K562 (cell line): Measurements from ENCODE around the gene NUB1. TPM values are rescaled to one million over a fixed set of nuclear protein-coding genes. Genes with fewer than 3 reads are reported as not detected.
A peak's percentile ranks its signal among the peaks of the same experiment; 100 is the strongest.

Experiments used
- ETV6 ChIP-seq, 3 experiments: fragments of 150-350 bp in 1 of 3; sonication (generic) in 1 of 3; formaldehyde crosslinking in 1 of 3; IDR thresholded peaks; 2 replicates each; pipeline versions ENCODE4 v1.6.1 to v1.8.0; 2014 to 2022; ENCODE audit warnings: borderline replicate concordance in 2 of 3, low read depth in 2 of 3, antibody characterized with exemption in 1 of 3, low read length in 1 of 3, mild to moderate bottlenecking in 1 of 3, missing genetic modification reagents in 1 of 3
- FOXA1 ChIP-seq: fragments of 450-650 bp; IDR thresholded peaks from 2 replicates; pipeline ENCODE4 v1.6.1; 2016; ENCODE audit warnings: mild to moderate bottlenecking, borderline replicate concordance
- FOXJ2 ChIP-seq: fragments of 200-800 bp; sonication (Bioruptor generic); IDR thresholded peaks from 2 replicates; pipeline ENCODE4 v1.6.1; 2016; ENCODE audit warnings: missing genetic modification characterization, missing compliant biosample characterization
- KDM4B ChIP-seq, 2 experiments: fragments of 450-650 bp in 1 of 2; sonication (generic) in 1 of 2; IDR thresholded peaks; 2 replicates each; pipeline ENCODE4 v1.6.1; 2016 to 2017; ENCODE audit warnings: borderline replicate concordance in 2 of 2, antibody characterized with exemption in 1 of 2, low read depth in 1 of 2, mild to moderate bottlenecking in 1 of 2
- MAX ChIP-seq: sonication (generic); formaldehyde crosslinking; IDR thresholded peaks from 2 replicates; pipeline ENCODE4 v1.9.0; 2022; ENCODE audit warnings: mild to moderate bottlenecking, missing genetic modification reagents
- MBD2 ChIP-seq: sonication (generic); IDR thresholded peaks from 2 replicates; pipeline ENCODE4 v1.6.1; 2016; ENCODE audit warnings: low read depth, borderline replicate concordance
- NFYB ChIP-seq: IDR thresholded peaks from 2 replicates; pipeline ENCODE4 v1.6.1; 2011; ENCODE audit warnings: mild to moderate bottlenecking, moderate library complexity; ENCODE audit not compliant: insufficient read length; ENCODE audit errors: extremely low read depth
- PRMT5 ChIP-seq: sonication (generic); formaldehyde crosslinking; IDR thresholded peaks from 2 replicates; pipeline ENCODE4 v1.5.0; 2020; ENCODE audit warnings: missing genetic modification reagents
- SIX5 ChIP-seq, 2 experiments: IDR thresholded peaks; 2 replicates each; pipeline ENCODE4 v1.6.1; 2011; ENCODE audit warnings: low read length in 2 of 2, borderline replicate concordance in 1 of 2, low read depth in 1 of 2, mild to moderate bottlenecking in 1 of 2, moderate library complexity in 1 of 2; ENCODE audit not compliant: insufficient read depth in 1 of 2
- SMAD1 ChIP-seq: fragments of 150-350 bp; IDR thresholded peaks from 2 replicates; pipeline ENCODE4 v1.6.1; 2014; ENCODE audit warnings: low read length, low read depth; ENCODE audit not compliant: partially characterized antibody
- SMARCE1 ChIP-seq: fragments of 450-650 bp; IDR thresholded peaks from 2 replicates; pipeline ENCODE4 v1.7.1; 2016; ENCODE audit warnings: mild to moderate bottlenecking
- ZNF146 ChIP-seq: IDR thresholded peaks from one replicate; pipeline ENCODE4 v1.6.1; 2018; ENCODE audit warnings: missing compliant biosample characterization; ENCODE audit not compliant: unreplicated experiment
- ZNF408 ChIP-seq: fragments of 250-450 bp; sonication (Bioruptor Pico); IDR thresholded peaks from 2 replicates; pipeline ENCODE4 v1.4.0; 2020; ENCODE audit warnings: low read depth, mild to moderate bottlenecking, moderate library complexity
- ZNF584 ChIP-seq: fragments of 200-800 bp; sonication (Bioruptor generic); IDR thresholded peaks from 2 replicates; pipeline ENCODE4 v1.6.1; 2016; ENCODE audit warnings: low read depth, mild to moderate bottlenecking, missing genetic modification characterization, missing compliant biosample characterization
- polyA plus RNA-seq, 8 experiments: library from polyadenylated mRNA; depleted of rRNA in 4 of 8; stranded (reverse) in 5 of 8; unstranded in 3 of 8; fragments of >200 nt; fragmentation: Nextera tagmentation in 2 of 8; fragmentation: Illumina TruSeq in 1 of 8; extraction: Ambion mirVana in 2 of 8; extraction: Trizol in 1 of 8; gene quantifications; 2 replicates each; pipeline versions ENCODE4 v1.2.1 to v1.2.3, GENCODE V29; 2011 to 2014; ENCODE audit warnings: inconsistent platforms in 1 of 8, missing spikeins in 1 of 8
- total RNA-seq, 7 experiments: library from RNA; depleted of rRNA in 6 of 7; stranded (reverse); fragments of >200 nt in 6 of 7; fragmentation: Illumina TruSeq in 2 of 7; extraction: Trizol in 2 of 7; gene quantifications; 2 replicates each; pipeline versions ENCODE4 v1.2.1 to v1.2.3, GENCODE V29; 2011 to 2021; ENCODE audit warnings: low replicate concordance in 1 of 7
- TF ChIP-seq, protein P1 (sequence below): fragments of 450-650 bp; formaldehyde crosslinking; IDR thresholded peaks from 2 replicates; pipeline ENCODE4 v1.4.0; 2020; ENCODE audit warnings: mild to moderate bottlenecking, moderate library complexity
- TF ChIP-seq, protein P2 (sequence below): fragments of 250-450 bp; sonication (Bioruptor Pico); IDR thresholded peaks from 2 replicates; pipeline ENCODE4 v1.4.0; 2020; ENCODE audit warnings: mild to moderate bottlenecking
- TF ChIP-seq, protein P3 (sequence below): conservative IDR thresholded peaks from 2 replicates; pipeline ENCODE4 v1.6.1; 2011; ENCODE audit warnings: low read depth, mild to moderate bottlenecking, low read length; ENCODE audit not compliant: control insufficient read depth
- TF ChIP-seq, protein P4 (sequence below): sonication (generic); formaldehyde crosslinking; IDR thresholded peaks from 2 replicates; pipeline ENCODE4 v1.5.0; 2020; ENCODE audit warnings: missing genetic modification reagents
- TF ChIP-seq, protein P5 (sequence below), 3 experiments: fragments of 200-800 bp in 1 of 3; sonication (Bioruptor generic) in 1 of 3; sonication (generic) in 1 of 3; formaldehyde crosslinking in 1 of 3; IDR thresholded peaks; 2 replicates each; pipeline versions ENCODE4 v1.6.1 to v1.8.0; 2016 to 2022; ENCODE audit warnings: mild to moderate bottlenecking in 2 of 3, missing compliant biosample characterization in 2 of 3, missing genetic modification characterization in 2 of 3, missing genetic modification reagents in 1 of 3

Gene NUB1
- total and polyA plus RNA-seq, 9 of the 15 experiments (the other 6 are each of a cell fraction or from before 2014, with no cell fraction given): 43.2 to 159 (median 85.2) TPM

GRCh38 chr7:151341357-151342101 is at the start of gene NUB1 (continued):
- TF ChIP-seq, protein P1, sequence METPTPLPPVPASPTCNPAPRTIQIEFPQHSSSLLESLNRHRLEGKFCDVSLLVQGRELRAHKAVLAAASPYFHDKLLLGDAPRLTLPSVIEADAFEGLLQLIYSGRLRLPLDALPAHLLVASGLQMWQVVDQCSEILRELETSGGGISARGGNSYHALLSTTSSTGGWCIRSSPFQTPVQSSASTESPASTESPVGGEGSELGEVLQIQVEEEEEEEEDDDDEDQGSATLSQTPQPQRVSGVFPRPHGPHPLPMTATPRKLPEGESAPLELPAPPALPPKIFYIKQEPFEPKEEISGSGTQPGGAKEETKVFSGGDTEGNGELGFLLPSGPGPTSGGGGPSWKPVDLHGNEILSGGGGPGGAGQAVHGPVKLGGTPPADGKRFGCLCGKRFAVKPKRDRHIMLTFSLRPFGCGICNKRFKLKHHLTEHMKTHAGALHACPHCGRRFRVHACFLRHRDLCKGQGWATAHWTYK (CRISPR knock-in tag): peak; percentile 33; the same call in 1 of the 2 replicates
- peak in 1 of 2 experiments; percentile 84; a peak in 1 of 4 replicates for TF ChIP-seq KDM4B (IDR thresholded peaks at IDR 0.05; ENCODE audit: borderline replicate concordance in 2 of 2, low read depth in 1 of 2)
- no peak for TF ChIP-seq ETV6 (IDR thresholded peaks at IDR 0.05; ENCODE audit: borderline replicate concordance in 1 of 2, low read depth in 2 of 2, low read length in 1 of 2)
- no peak for TF ChIP-seq ETV6 (CRISPR knock-in tag; IDR thresholded peaks at IDR 0.05; ENCODE audit: borderline replicate concordance)
- TF ChIP-seq NFYB: no peak
- no peak for TF ChIP-seq ZNF146
- TF ChIP-seq FOXJ2 (tag): peak; percentile 96
- TF ChIP-seq ZNF408: no peak
- TF ChIP-seq, protein P2, sequence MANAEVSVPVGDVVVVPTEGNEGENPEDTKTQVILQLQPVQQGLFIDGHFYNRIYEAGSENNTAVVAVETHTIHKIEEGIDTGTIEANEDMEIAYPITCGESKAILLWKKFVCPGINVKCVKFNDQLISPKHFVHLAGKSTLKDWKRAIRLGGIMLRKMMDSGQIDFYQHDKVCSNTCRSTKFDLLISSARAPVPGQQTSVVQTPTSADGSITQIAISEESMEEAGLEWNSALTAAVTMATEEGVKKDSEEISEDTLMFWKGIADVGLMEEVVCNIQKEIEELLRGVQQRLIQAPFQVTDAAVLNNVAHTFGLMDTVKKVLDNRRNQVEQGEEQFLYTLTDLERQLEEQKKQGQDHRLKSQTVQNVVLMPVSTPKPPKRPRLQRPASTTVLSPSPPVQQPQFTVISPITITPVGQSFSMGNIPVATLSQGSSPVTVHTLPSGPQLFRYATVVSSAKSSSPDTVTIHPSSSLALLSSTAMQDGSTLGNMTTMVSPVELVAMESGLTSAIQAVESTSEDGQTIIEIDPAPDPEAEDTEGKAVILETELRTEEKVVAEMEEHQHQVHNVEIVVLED: peak; percentile 75
- TF ChIP-seq, protein P3, sequence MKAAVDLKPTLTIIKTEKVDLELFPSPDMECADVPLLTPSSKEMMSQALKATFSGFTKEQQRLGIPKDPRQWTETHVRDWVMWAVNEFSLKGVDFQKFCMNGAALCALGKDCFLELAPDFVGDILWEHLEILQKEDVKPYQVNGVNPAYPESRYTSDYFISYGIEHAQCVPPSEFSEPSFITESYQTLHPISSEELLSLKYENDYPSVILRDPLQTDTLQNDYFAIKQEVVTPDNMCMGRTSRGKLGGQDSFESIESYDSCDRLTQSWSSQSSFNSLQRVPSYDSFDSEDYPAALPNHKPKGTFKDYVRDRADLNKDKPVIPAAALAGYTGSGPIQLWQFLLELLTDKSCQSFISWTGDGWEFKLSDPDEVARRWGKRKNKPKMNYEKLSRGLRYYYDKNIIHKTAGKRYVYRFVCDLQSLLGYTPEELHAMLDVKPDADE: peak; percentile 60; the same call in 1 of the 2 replicates
- TF ChIP-seq, protein P4, sequence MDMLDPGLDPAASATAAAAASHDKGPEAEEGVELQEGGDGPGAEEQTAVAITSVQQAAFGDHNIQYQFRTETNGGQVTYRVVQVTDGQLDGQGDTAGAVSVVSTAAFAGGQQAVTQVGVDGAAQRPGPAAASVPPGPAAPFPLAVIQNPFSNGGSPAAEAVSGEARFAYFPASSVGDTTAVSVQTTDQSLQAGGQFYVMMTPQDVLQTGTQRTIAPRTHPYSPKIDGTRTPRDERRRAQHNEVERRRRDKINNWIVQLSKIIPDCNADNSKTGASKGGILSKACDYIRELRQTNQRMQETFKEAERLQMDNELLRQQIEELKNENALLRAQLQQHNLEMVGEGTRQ (CRISPR knock-in tag): no peak
- no peak for TF ChIP-seq FOXA1
- TF ChIP-seq, protein P5, sequence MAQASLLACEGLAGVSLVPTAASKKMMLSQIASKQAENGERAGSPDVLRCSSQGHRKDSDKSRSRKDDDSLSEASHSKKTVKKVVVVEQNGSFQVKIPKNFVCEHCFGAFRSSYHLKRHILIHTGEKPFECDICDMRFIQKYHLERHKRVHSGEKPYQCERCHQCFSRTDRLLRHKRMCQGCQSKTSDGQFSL (CRISPR knock-in tag; IDR thresholded peaks at IDR 0.05): no peak
- TF ChIP-seq, protein P5 (tag; IDR thresholded peaks at IDR 0.05): no peak
- TF ChIP-seq ZNF584 (CRISPR knock-in tag): no peak
- TF ChIP-seq SMAD1: no peak
- peak; percentile 70 for TF ChIP-seq MAX (CRISPR knock-in tag)
- TF ChIP-seq SMARCE1: no peak
- TF ChIP-seq MBD2: peak; percentile 53
- no peak for TF ChIP-seq SIX5 (IDR thresholded peaks at IDR 0.05; ENCODE audit: borderline replicate concordance in 1 of 2, insufficient read depth in 1 of 2, low read depth in 1 of 2, low read length in 2 of 2)
- TF ChIP-seq PRMT5 (CRISPR knock-in tag): no peak
